ENCODE results near the gene ZNF423.

ZNF423 gene

DNA sequence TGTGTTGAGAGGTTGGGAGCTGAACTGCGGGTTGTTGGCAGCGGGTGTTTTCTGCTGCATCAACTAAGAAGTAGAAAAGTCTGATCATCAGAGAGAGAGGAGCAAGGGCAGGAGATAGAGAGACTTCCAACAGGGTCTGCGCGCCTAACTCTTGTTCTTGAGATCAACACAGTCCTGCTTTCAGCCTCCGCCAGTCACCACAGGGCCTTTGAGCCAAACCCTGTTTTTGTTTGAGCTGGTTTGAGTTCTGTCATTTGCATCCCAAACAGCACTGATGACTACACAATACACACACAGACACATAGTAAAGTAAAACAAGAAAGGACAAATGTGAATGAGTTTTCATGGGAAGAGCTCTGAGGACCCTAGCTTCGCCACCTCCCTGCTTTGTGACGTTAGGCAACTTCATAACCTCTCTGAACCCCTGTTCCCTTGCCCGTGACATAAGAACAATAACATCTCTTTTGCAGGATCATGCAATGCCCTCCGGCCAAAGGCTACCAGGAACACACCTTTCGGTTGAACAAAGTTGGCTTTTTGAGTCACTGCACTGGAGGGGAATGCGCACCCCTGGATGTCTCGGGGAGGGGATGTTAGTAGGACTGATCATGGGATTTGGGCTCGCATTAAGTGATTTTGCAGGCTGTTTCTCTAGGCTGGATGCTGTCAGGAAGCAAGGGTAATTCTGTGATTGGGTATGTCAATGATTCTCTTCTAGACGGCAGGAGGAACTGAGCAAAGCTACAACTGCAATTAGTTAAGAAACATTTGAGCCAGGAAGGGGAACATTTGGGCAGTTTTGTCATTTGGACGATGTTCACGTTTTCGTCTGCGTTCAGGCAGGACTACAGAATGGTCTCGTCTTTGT lies 390.0 kb downstream of the ZNF423 start:
- Mint-ChIP-seq H3K4me3 (no peak overlapping the region), H3K4me1 (ENCODE audit: low read depth) (peaks cover 40% of the 10 kb centered on the region), H3K27me3 (no peaks in the 10 kb centered on the region), H3K36me3 (no peaks in the 10 kb centered on the region), H3K27ac (no peak overlapping the region), H3K9me3 (ENCODE audit: low read depth) (no peaks in the 10 kb centered on the region)

DNA sequence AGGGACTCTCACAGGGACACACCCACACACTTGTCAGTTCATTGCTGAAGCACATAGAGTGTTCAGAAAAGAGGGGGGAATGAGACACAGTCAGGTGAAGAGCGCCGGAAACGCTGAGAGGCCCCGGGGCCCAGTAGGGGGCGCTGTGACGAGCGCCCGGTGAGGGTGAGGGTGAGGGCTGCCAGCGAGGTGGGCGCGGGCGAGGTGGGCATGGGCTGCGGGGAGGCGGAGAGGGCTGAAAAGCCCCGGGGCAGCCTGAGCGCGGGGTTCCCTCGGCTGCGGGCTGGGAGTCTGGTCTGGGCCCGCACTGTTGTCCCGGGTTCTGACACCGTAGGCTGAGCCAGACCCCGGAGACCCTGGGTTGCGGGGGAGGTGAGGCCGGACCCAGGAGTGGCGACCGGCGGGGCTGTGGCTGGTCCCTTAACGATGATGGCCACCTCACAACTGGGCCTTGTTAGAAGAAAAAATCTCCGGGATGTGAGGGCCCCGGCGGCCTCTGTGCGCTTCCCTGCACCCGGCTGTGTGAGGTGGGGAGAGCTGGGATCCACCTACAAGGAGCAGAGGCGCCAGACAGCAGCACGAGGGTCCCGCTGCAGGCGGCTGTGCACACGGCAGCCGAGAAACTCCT lies 390.9 kb downstream of the ZNF423 start:
- Mint-ChIP-seq H3K9me3 (ENCODE audit: low read depth) (no peaks in the 10 kb centered on the region), H3K4me1 (ENCODE audit: low read depth) (peaks cover 45% of the 10 kb centered on the region), H3K36me3 (no peaks in the 10 kb centered on the region), H3K27me3 (no peaks in the 10 kb centered on the region), H3K4me3 (peak overlapping the region; percentile 30), H3K27ac (no peak overlapping the region)

DNA sequence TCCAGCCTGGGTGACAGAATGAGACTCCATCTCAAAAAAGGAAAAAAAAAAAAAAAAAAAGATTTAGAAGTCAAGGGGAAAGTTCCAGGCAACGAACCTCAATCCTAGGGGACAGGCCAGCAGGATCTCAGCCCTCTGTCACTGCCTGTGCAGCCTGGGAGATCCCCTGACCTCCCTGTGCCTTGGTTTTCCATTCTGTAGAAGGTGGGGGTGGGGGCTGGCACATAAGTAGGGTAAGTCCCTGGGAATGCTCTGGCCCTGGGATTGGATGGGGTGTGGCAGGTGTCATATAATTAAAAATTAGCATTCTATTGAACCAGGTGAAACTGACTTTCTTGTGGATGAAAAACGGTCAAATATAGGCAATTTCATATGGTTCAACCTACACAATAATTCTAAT lies 391.8 kb downstream of the ZNF423 start:
- Mint-ChIP-seq H3K27ac (peak overlapping the region; percentile 2), H3K36me3 (no peaks in the 10 kb centered on the region), H3K4me1 (ENCODE audit: low read depth) (peaks cover 45% of the 10 kb centered on the region), H3K9me3 (ENCODE audit: low read depth) (no peaks in the 10 kb centered on the region), H3K27me3 (no peaks in the 10 kb centered on the region), H3K4me3 (peak overlapping the region; percentile 48)

DNA sequence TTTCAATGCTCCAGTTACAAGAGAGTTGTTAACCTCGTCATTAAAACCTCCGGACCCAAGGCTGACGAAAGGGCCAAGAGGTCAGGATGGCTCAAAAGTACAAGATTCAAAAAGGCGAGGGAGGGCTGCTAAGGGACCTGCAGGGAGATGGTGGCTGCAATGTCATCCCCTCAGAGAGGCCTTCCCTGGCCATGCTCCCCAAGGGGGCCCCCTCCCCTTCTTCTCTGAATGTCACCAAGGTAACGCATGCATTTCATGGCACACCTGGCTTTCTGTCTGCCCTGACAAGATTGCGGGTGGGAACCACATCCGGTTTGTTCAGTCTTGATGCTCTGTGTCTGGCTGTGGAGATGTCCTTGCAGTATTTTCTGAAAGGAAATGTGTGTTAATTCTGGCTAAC lies 392.4 kb downstream of the ZNF423 start:
- Mint-ChIP-seq H3K9me3 (ENCODE audit: low read depth) (no peaks in the 10 kb centered on the region), H3K4me3 (peak overlapping the region; percentile 48), H3K4me1 (ENCODE audit: low read depth) (peaks cover 45% of the 10 kb centered on the region), H3K36me3 (no peaks in the 10 kb centered on the region), H3K27ac (peak overlapping the region; percentile 76), H3K27me3 (no peaks in the 10 kb centered on the region)

DNA sequence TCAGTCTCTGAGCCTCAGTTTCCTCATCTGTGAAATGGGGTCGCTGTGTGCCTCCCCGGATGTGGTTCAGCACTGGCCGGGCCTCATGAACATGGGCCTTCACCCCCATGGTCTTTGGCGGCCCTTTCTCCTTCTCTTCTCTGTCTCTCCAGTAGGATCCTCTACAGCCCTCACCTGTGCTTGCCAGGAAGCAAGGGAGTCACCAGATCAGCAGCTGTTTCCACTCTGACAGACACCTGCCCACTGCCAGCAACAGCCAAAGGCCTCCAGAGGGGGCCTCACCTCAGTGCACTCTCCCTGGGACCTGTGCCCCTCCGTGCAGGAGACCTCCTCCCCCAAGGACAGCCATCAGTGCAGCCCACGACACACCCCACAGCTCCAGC lies 392.9 kb downstream of the ZNF423 start:
- H3K36me3 Mint-ChIP-seq: no peaks in the 10 kb centered on the region
- H3K4me1 Mint-ChIP-seq (ENCODE audit: low read depth): peaks cover 45% of the 10 kb centered on the region
- peak overlapping the region; percentile 76 for H3K27ac Mint-ChIP-seq
- H3K9me3 Mint-ChIP-seq (ENCODE audit: low read depth): no peaks in the 10 kb centered on the region
- H3K4me3 Mint-ChIP-seq: peak overlapping the region; percentile 48
- no peaks in the 10 kb centered on the region for H3K27me3 Mint-ChIP-seq

DNA sequence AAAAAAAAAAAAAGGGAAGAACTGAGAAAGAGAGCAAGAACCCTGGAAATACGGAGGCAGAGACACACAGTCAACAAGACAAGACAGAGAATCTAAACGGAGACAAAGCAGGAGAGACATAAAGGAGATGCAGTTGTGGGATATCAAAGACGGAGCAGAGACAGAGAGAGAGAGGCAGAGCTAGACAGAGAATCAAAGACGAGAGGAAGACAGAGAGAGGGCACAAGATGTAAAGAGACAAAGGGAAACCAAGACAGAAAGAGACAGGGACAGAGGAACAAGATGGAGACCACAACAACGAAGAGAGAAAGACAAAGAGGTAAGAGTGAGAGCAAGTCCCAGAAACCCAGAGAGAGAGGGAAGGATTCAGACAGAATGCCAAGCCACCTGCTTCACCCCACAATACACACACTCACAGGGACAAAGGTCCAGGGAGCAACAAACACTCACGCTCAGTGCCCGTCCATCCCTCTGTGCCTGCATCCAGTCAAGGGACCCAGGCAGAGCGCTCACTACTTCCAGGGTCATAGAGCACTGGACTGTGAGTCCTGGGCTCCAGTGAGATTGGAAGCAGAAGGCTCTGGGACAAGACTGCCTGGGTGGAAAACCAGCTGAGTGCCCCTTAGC lies 393.4 kb downstream of the ZNF423 start:
- H3K36me3 Mint-ChIP-seq: no peaks in the 10 kb centered on the region
- H3K27me3 Mint-ChIP-seq: no peaks in the 10 kb centered on the region
- peaks cover 45% of the 10 kb centered on the region for H3K4me1 Mint-ChIP-seq (ENCODE audit: low read depth)
- peak overlapping the region; percentile 81 for H3K27ac Mint-ChIP-seq
- no peaks in the 10 kb centered on the region for H3K9me3 Mint-ChIP-seq (ENCODE audit: low read depth)
- H3K4me3 Mint-ChIP-seq: peak overlapping the region; percentile 57

DNA sequence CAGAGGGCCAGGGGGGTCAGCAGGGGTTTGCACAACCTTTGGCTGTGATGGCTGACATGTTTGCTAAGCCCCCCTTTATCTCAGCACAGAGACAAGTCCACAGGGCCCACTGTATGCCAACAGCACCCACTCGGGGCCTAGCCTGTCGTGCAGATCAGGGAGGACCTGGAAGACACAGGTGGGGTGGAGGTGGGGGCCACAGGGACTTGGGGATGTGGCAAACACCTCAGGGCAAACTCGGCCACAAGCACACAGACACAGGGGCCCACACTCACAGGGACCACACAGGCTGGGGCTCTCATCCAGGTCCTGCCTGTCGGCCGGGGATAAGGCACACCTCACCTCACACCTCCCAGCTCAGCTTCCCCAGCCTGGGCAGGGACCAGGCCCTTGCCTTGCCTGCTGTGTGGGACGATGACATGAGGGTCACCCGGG lies 394.4 kb downstream of the ZNF423 start:
- peaks cover 44% of the 10 kb centered on the region for H3K4me1 Mint-ChIP-seq (ENCODE audit: low read depth)
- H3K4me3 Mint-ChIP-seq: no peak overlapping the region
- H3K9me3 Mint-ChIP-seq (ENCODE audit: low read depth): no peaks in the 10 kb centered on the region
- H3K27me3 Mint-ChIP-seq: no peaks in the 10 kb centered on the region
- no peaks in the 10 kb centered on the region for H3K36me3 Mint-ChIP-seq
- H3K27ac Mint-ChIP-seq: peak overlapping the region; percentile 81

DNA sequence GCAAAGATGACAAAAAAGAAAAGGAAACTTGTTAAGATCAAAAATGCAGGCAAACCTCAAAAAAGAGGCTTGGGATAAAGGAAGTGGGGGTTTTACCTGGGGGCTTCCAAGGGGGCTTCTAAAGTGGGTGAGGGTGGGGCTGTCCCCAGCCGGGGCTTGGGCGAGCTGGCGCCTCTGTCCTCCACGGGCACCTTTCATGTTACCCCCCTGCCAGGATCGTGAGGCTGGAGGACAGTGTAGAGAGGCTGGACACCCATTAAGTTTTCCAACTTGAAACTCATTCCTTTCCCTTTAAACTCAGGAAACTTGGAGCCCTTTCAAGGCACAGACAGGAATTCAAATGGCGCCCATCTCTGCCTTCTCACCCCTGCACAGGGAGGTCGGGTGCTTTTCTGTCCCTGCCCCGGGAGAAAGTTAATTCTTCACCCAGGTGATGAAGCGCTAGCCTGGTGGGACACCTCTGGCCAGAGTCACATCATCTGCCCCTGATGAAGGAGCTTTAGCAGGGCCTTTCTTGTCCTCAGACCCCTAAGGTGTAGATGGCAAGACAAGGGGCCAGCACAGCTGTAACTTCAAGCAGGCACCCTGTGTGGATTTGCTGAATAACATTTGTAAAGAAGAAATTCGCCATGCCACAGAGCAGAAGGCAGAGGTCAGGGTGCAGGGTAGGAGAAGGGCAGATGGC lies 395.0 kb downstream of the ZNF423 start:
- H3K27ac Mint-ChIP-seq: peak overlapping the region; percentile 58
- no peaks in the 10 kb centered on the region for H3K27me3 Mint-ChIP-seq
- H3K36me3 Mint-ChIP-seq: no peaks in the 10 kb centered on the region
- no peaks in the 10 kb centered on the region for H3K9me3 Mint-ChIP-seq (ENCODE audit: low read depth)
- H3K4me3 Mint-ChIP-seq: no peak overlapping the region
- H3K4me1 Mint-ChIP-seq (ENCODE audit: low read depth): peaks cover 40% of the 10 kb centered on the region

DNA sequence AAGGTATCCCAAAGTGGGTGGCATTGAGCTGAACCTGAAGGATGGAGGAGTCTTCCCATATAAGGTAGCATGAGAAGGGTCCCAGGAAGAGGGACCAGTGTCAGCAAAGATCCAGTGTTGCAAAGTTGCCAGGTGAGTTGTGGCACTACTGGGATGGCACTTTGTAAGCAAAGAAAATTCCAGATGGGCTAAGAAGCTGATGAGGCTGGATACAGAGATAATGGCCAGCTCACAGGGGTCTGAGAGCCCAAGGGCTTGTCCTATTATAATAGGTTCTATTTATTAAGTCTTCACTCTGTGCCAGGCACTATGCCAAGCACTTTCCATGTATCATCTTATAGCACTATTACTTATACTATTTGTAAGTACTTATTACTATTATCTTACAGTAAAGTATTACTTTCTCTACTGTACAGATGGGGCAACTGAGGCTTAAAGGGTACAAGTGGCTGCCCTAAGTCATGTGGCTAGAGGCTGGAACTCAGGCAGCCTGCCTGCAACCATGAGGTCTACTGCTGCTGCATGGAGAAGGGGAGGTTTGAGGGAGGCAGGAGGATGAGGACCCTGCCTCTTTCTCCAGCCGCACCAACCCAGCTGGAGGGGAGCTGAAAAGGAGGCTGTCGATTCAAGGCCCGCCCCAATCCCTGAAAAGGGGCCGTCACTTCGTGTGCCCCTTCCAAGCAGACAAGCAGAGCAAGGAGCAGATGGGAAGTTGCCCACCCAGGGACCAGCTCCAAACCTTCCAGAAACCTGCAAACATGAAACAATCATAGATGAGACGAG lies 395.8 kb downstream of the ZNF423 start:
- H3K27ac Mint-ChIP-seq: peak overlapping the region; percentile 28
- H3K36me3 Mint-ChIP-seq: no peaks in the 10 kb centered on the region
- H3K4me1 Mint-ChIP-seq (ENCODE audit: low read depth): peaks cover 42% of the 10 kb centered on the region
- no peaks in the 10 kb centered on the region for H3K27me3 Mint-ChIP-seq
- no peaks in the 10 kb centered on the region for H3K9me3 Mint-ChIP-seq (ENCODE audit: low read depth)
- no peak overlapping the region for H3K4me3 Mint-ChIP-seq

DNA sequence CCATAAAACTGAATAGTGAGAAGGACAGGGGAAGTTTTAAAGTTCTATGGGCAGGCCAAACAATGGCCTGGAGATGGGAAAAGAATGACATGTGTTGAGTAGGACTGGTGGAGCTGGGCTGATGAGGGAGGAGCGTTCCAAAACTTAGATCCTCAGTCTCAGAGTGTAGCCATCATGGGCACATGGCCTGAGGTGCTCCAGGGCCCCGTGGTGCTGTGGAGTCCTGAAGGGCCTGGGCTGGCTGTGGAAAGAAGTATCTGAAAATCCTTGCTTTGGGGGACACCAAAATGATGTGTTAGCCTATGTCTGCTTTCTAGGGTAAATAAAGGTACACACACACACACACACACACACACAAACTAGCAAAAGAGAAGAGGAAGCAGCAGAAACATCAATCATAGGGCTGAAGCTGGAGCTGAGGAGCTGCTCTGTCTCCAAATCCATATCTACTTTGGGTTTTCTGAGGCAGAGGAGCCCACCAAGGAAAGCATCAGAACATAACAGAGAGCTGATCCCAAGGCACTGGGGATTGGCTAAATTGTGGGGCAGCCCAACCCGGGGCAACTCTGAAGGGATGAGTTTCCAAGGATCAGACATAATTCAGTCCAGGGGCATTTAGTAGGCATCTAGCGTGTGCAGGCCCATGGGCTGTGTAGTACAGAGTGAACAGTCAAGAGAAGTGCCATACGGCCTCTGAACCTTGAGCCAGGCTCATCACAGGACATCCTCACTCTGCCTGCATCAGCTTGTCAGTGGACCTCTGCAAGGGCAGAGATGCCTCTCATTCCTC lies 397.1 kb downstream of the ZNF423 start:
- Mint-ChIP-seq H3K27me3 (no peaks in the 10 kb centered on the region), H3K36me3 (no peaks in the 10 kb centered on the region), H3K4me1 (ENCODE audit: low read depth) (peaks cover 32% of the 10 kb centered on the region), H3K4me3 (no peak overlapping the region), H3K9me3 (ENCODE audit: low read depth) (no peaks in the 10 kb centered on the region), H3K27ac (no peak overlapping the region)

DNA sequence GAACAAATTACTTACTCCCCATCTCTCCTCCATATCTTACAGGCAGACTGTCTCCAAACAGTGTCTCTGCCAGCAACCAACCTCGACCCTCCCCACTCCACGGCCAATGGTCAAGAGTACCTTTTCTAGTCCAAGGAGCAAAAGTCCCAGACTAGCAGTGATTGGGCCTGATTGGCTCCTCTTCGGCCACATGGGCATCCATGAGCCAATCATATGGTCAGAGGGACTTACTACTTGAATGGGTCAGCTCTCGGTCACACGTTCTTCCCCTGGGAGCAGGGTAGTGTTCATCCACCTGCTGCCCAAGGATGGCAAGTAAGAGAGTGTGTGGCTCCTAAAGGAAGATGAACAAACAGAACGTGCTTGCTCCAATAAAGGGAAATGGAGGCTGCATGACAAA lies 397.7 kb downstream of the ZNF423 start:
- H3K36me3 Mint-ChIP-seq: no peaks in the 10 kb centered on the region
- H3K4me3 Mint-ChIP-seq: no peak overlapping the region
- no peaks in the 10 kb centered on the region for H3K27me3 Mint-ChIP-seq
- H3K27ac Mint-ChIP-seq: no peak overlapping the region
- H3K4me1 Mint-ChIP-seq (ENCODE audit: low read depth): peaks cover 26% of the 10 kb centered on the region
- H3K9me3 Mint-ChIP-seq (ENCODE audit: low read depth): no peaks in the 10 kb centered on the region

DNA sequence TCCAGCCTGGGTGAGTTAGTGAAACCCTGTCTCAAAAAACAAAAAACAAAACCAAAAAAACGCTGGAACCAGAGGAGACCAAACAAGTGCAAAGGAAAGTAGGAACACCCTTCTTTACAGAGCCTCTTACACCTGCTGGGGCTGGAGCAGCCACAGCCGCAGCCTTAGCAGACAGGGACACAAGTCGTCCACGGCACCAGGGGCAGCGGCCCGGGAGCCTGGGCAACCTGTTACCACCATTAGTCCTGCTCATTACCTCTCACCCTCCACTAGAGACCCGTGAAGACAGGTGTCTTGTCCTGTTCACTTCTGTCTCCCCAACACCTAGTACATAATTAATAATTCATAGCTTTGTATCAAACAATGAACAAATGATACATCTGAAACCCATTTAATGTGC lies 398.7 kb downstream of the ZNF423 start:
- Mint-ChIP-seq H3K4me1 (ENCODE audit: low read depth) (peaks cover 17% of the 10 kb centered on the region), H3K4me3 (no peak overlapping the region), H3K27ac (no peak overlapping the region), H3K27me3 (no peaks in the 10 kb centered on the region), H3K36me3 (no peaks in the 10 kb centered on the region), H3K9me3 (ENCODE audit: low read depth) (no peaks in the 10 kb centered on the region)

DNA sequence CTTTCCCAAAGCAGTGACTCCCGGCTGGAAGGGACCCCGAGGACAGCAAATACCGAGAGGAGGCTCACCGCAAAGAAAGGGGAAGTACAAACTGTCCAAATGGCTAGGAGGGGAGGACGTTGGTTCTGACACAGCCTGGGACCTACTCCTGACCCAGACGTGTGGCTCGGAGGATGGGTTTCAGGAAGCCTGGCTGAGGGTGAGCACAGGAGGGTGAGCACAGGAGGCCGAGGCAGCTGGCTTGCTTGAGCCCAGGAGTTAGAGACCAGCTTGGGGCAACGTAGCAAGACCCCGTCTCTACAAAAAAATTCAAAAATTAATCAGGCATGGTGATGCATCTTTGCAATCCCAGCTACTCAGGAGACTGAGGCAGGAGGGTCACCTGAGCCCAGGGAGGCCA lies 399.1 kb downstream of the ZNF423 start:
- Mint-ChIP-seq H3K4me1 (ENCODE audit: low read depth) (peaks cover 12% of the 10 kb centered on the region), H3K27ac (no peak overlapping the region), H3K36me3 (no peaks in the 10 kb centered on the region), H3K27me3 (no peaks in the 10 kb centered on the region), H3K9me3 (ENCODE audit: low read depth) (no peaks in the 10 kb centered on the region), H3K4me3 (no peak overlapping the region)
